ENCODE measurements around the gene FES.
"Not testable (repeated sequence)": the region's sequence is repeated elsewhere in the genome, so short reads cannot be mapped to it uniquely, and the experiment has no call there.

FES gene

GRCh38 chr15:90862964-90863778 is 21.1 kb upstream of the FES start:
- no peak for DNase-seq

- no peak for DNase-seq
These were observed 20.3 kb upstream of the FES start for GRCh38 chr15:90863987-90864386.

GRCh38 chr15:90864507-90864906 is 19.8 kb upstream of the FES start:
- no peak for DNase-seq

- DNase-seq = no peak
These were observed 18.6 kb upstream of the FES start for GRCh38 chr15:90865702-90866101.

- no peak for DNase-seq
These were observed 18.1 kb upstream of the FES start for GRCh38 chr15:90866161-90866715.

- no peak for DNase-seq
These were observed 17.5 kb upstream of the FES start for GRCh38 chr15:90866800-90867199.

GRCh38 chr15:90868261-90868689 is 16.0 kb upstream of the FES start, which contains the start of gene FURIN:
TSS of gene FURIN (plus strand) at chr15:90868588. CDS start at chr15:90875741, 7,153 bp downstream.
- DNase-seq = no peak

- DNase-seq = no peak
These were observed 15.2 kb upstream of the FES start for GRCh38 chr15:90869140-90869541.

GRCh38 chr15:90869601-90870353 is 14.5 kb upstream of the FES start:
- DNase-seq = no peak

GRCh38 chr15:90870354-90871138 is 13.8 kb upstream of the FES start:
- no peak for DNase-seq

GRCh38 chr15:90871139-90871715 is 13.1 kb upstream of the FES start:
- peak; percentile 31 for DNase-seq

GRCh38 chr15:90871716-90872485 is 12.4 kb upstream of the FES start:
- DNase-seq = no peak

GRCh38 chr15:90872486-90873184 is 11.7 kb upstream of the FES start:
- DNase-seq = no peak

GRCh38 chr15:90873488-90873997 is 10.8 kb upstream of the FES start:
- no peak for DNase-seq

- no peak for DNase-seq
These were observed 10.2 kb upstream of the FES start for GRCh38 chr15:90873998-90874605.

GRCh38 chr15:90874986-90875385 is 9.3 kb upstream of the FES start:
- DNase-seq = not testable (repeated sequence)

GRCh38 chr15:90875549-90875981 is 8.7 kb upstream of the FES start:
- DNase-seq = no peak

- no peak for DNase-seq
These were observed 8.3 kb upstream of the FES start for GRCh38 chr15:90876046-90876445.

- no peak for DNase-seq
These were observed 7.7 kb upstream of the FES start for GRCh38 chr15:90876512-90877170.

GRCh38 chr15:90877315-90877714 is 7.0 kb upstream of the FES start:
- DNase-seq = no peak
